Keratinocyte (primary cell): ENCODE data around the gene CRTC3. TPM values are rescaled to one million over a fixed set of nuclear protein-coding genes. Genes with fewer than 3 reads are reported as not detected.

Experiments used
- DNase-seq: peaks from one replicate; pipeline ENCODE4 v3.0.0-alpha.2; 2011; ENCODE audit warnings: low read depth, missing footprints, low spot score
- FAIRE-seq: peaks from 2 replicates; lab custom pipeline; 2011; peaks lifted over from hg19 to GRCh38; lab: Jason Lieb, UNC
- H2AFZ ChIP-seq: 2 replicates; pipeline ENCODE4 v1.6.0; 2012; ENCODE audit warnings: low read length, control low read depth, inconsistent platforms; ENCODE audit not compliant: control insufficient read depth
- H3K27ac ChIP-seq: 2 replicates; pipeline ENCODE4 v1.5.1; 2011; ENCODE audit warnings: low read length; ENCODE audit not compliant: control insufficient read depth, insufficient read depth
- H3K27me3 ChIP-seq: 3 replicates; pipeline ENCODE4 v1.6.0; 2011; ENCODE audit warnings: low read length; ENCODE audit not compliant: control insufficient read depth, insufficient read depth; ENCODE audit errors: extremely low read depth
- H3K36me3 ChIP-seq, 2 experiments: 2 replicates in 1 of 2; 3 replicates in 1 of 2; pipeline ENCODE4 v1.5.1; 2011; ENCODE audit warnings: low read length in 2 of 2, mild to moderate bottlenecking in 1 of 2; ENCODE audit not compliant: control insufficient read depth in 2 of 2, insufficient read depth in 2 of 2; ENCODE audit errors: extremely low read depth in 1 of 2
- H3K4me1 ChIP-seq: 3 replicates; pipeline ENCODE4 v1.5.1; 2011; ENCODE audit warnings: low read length; ENCODE audit not compliant: control insufficient read depth, insufficient read depth; ENCODE audit errors: extremely low read depth
- H3K4me2 ChIP-seq: 3 replicates; pipeline ENCODE4 v1.6.0; 2011; ENCODE audit warnings: low read depth, low read length; ENCODE audit not compliant: control insufficient read depth, insufficient read depth; ENCODE audit errors: extremely low read depth
- H3K4me3 ChIP-seq, 3 experiments: fragments of 200-600 bp in 1 of 3; sonication (generic) in 1 of 3; 2 replicates in 2 of 3; 3 replicates in 1 of 3; pipeline ENCODE4 v1.5.1; 2011 to 2016; ENCODE audit warnings: low read length in 3 of 3, mild to moderate bottlenecking in 3 of 3, control low read depth in 2 of 3, inconsistent platforms in 1 of 3, low read depth in 1 of 3, mixed read lengths in 1 of 3, mixed run types in 1 of 3, moderate library complexity in 1 of 3; ENCODE audit not compliant: control insufficient read depth in 2 of 3, insufficient read depth in 2 of 3; ENCODE audit errors: extremely low read depth in 1 of 3
- H3K79me2 ChIP-seq: 2 replicates; pipeline ENCODE4 v1.6.0; 2012; ENCODE audit warnings: low read length; ENCODE audit not compliant: control insufficient read depth, insufficient read depth
- H3K9ac ChIP-seq: 3 replicates; pipeline ENCODE4 v1.6.0; 2011; ENCODE audit warnings: low read length; ENCODE audit not compliant: control insufficient read depth, insufficient read depth; ENCODE audit errors: extremely low read depth
- H3K9me1 ChIP-seq: 3 replicates; pipeline ENCODE4 v1.6.0; 2011; ENCODE audit warnings: low read length; ENCODE audit not compliant: control insufficient read depth, insufficient read depth; ENCODE audit errors: extremely low read depth
- H3K9me3 ChIP-seq: 2 replicates; pipeline ENCODE4 v1.5.1; 2012; ENCODE audit warnings: low read depth, low read length; ENCODE audit not compliant: control insufficient read depth
- H4K20me1 ChIP-seq: 3 replicates; pipeline ENCODE4 v1.6.0; 2011; ENCODE audit warnings: low read length; ENCODE audit not compliant: control insufficient read depth, insufficient read depth; ENCODE audit errors: extremely low read depth
- EZH2 ChIP-seq: IDR thresholded peaks from one replicate; pipeline ENCODE4 v1.6.1; 2012; ENCODE audit warnings: inconsistent platforms, mild to moderate bottlenecking, low read length, moderate library complexity
- dilution Hi-C: fragments of 300-500 bp; cut with MboI; formaldehyde crosslinking; loops from one replicate; pipeline ENCODE4 v1.7.0; 2020; ENCODE audit warnings: low sequenced_read_pairs; ENCODE audit not compliant: extremely low pct_ligation_motif_present
- polyA plus RNA-seq, 5 experiments: library from polyadenylated mRNA; depleted of rRNA in 3 of 5; stranded (reverse) in 3 of 5; stranded (forward) in 1 of 5; unstranded in 1 of 5; fragments of >200 nt; gene quantifications; 1 replicate in 1 of 5; 2 replicates in 3 of 5; 3 replicates in 1 of 5; pipeline versions ENCODE4 v1.2.1 to v1.2.3, GENCODE V29; 2011 to 2012; ENCODE audit warnings: missing spikeins in 2 of 5, low read depth in 1 of 5, low replicate concordance in 1 of 5
- TF ChIP-seq, protein P1 (sequence below), 3 experiments: IDR thresholded peaks in 1 of 3; conservative IDR thresholded peaks in 1 of 3; optimal IDR thresholded peaks in 1 of 3; 2 replicates in 2 of 3; 3 replicates in 1 of 3; pipeline versions ENCODE3 to v1.5.1; 2011; ENCODE audit warnings: low read length in 3 of 3, mild to moderate bottlenecking in 3 of 3, moderate library complexity in 2 of 3, control low read depth in 1 of 3, inconsistent platforms in 1 of 3; ENCODE audit not compliant: insufficient read depth in 2 of 3; ENCODE audit errors: extremely low read depth in 1 of 3

CRTC3 gene
- polyA plus RNA-seq, 1 donor (not counting 4 experiments of a cell fraction or from before 2014, with no cell fraction given) = 11.9 TPM

- no peak overlapping the region for H2AFZ ChIP-seq
- peaks cover 14% of the 10 kb centered on the region for H3K4me1 ChIP-seq
- H3K4me3 ChIP-seq = no peak overlapping the region
- H3K9me1 ChIP-seq = no peaks in the 10 kb centered on the region
- H3K9ac ChIP-seq = no peak overlapping the region
- H4K20me1 ChIP-seq = no peaks in the 10 kb centered on the region
- H3K4me2 ChIP-seq = no peak overlapping the region
- H3K79me2 ChIP-seq = no peaks in the 10 kb centered on the region
- dilution Hi-C loops = no loop called here
- FAIRE-seq (no peak), DNase-seq (no peak)
- H3K36me3 ChIP-seq = no peaks in the 10 kb centered on the region
- TF ChIP-seq, protein P1, sequence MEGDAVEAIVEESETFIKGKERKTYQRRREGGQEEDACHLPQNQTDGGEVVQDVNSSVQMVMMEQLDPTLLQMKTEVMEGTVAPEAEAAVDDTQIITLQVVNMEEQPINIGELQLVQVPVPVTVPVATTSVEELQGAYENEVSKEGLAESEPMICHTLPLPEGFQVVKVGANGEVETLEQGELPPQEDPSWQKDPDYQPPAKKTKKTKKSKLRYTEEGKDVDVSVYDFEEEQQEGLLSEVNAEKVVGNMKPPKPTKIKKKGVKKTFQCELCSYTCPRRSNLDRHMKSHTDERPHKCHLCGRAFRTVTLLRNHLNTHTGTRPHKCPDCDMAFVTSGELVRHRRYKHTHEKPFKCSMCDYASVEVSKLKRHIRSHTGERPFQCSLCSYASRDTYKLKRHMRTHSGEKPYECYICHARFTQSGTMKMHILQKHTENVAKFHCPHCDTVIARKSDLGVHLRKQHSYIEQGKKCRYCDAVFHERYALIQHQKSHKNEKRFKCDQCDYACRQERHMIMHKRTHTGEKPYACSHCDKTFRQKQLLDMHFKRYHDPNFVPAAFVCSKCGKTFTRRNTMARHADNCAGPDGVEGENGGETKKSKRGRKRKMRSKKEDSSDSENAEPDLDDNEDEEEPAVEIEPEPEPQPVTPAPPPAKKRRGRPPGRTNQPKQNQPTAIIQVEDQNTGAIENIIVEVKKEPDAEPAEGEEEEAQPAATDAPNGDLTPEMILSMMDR (optimal IDR thresholded peaks at IDR 0.05 in 1 of 3, IDR thresholded peaks at IDR 0.05 in 1 of 3, conservative IDR thresholded peaks at IDR 0.05 in 1 of 3; ENCODE audit: extremely low read depth in 1 of 3, insufficient read depth in 2 of 3, low read length in 3 of 3) = no peak
- no peak for TF ChIP-seq EZH2
- no peaks in the 10 kb centered on the region for H3K9me3 ChIP-seq
- no peak overlapping the region for H3K27ac ChIP-seq
- H3K27me3 ChIP-seq = no peaks in the 10 kb centered on the region
Observed at GRCh38 chr15:90683876-90684275, 154.2 kb downstream of the CRTC3 start.

DNA sequence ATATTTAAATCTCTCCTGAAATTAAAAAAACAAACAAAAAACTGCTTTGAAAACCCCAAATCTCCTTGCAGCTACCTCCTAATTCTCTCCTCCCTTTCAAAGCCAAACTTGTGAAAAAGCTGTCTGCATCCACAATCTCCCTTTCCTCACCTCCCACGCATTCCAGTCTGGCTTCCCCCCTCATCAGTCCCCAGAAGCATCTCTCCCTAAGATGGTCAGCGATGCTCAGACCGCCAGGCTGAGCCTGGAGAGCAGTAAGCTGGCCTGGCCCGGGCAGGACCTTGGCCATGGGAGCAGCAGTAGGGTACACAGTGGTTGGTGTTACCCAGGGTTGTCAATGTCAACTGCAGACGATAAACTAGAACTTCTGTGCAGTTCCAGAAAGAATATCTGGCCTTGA, 154.6 kb downstream of the CRTC3 start:
- TF ChIP-seq, protein P1 (optimal IDR thresholded peaks at IDR 0.05 in 1 of 3, IDR thresholded peaks at IDR 0.05 in 1 of 3, conservative IDR thresholded peaks at IDR 0.05 in 1 of 3; ENCODE audit: extremely low read depth in 1 of 3, insufficient read depth in 2 of 3, low read length in 3 of 3) = no peak
- TF ChIP-seq EZH2 = no peak
- dilution Hi-C loops = no loop called here
- H3K4me1 ChIP-seq = peaks cover 14% of the 10 kb centered on the region
- H3K9ac ChIP-seq = no peak overlapping the region
- H3K9me1 ChIP-seq = no peaks in the 10 kb centered on the region
- no peaks in the 10 kb centered on the region for H3K9me3 ChIP-seq
- no peak for DNase-seq
- no peak overlapping the region for H3K4me3 ChIP-seq
- H4K20me1 ChIP-seq = no peaks in the 10 kb centered on the region
- no peaks in the 10 kb centered on the region for H3K36me3 ChIP-seq
- no peak overlapping the region for H2AFZ ChIP-seq
- no peak overlapping the region for H3K4me2 ChIP-seq
- no peak for FAIRE-seq
- H3K27ac ChIP-seq = no peak overlapping the region
- H3K79me2 ChIP-seq = no peaks in the 10 kb centered on the region
- no peaks in the 10 kb centered on the region for H3K27me3 ChIP-seq
